ENCODE measurements around the gene USP49. TPM values are rescaled to one million over a fixed set of nuclear protein-coding genes. Genes with fewer than 3 reads are reported as not detected.

Gene USP49
- total and polyA plus RNA-seq, 2 of the 13 experiments (the other 11 are each of a cell fraction or from before 2014, with no cell fraction given) = 2.9 to 4.3 TPM

DNA sequence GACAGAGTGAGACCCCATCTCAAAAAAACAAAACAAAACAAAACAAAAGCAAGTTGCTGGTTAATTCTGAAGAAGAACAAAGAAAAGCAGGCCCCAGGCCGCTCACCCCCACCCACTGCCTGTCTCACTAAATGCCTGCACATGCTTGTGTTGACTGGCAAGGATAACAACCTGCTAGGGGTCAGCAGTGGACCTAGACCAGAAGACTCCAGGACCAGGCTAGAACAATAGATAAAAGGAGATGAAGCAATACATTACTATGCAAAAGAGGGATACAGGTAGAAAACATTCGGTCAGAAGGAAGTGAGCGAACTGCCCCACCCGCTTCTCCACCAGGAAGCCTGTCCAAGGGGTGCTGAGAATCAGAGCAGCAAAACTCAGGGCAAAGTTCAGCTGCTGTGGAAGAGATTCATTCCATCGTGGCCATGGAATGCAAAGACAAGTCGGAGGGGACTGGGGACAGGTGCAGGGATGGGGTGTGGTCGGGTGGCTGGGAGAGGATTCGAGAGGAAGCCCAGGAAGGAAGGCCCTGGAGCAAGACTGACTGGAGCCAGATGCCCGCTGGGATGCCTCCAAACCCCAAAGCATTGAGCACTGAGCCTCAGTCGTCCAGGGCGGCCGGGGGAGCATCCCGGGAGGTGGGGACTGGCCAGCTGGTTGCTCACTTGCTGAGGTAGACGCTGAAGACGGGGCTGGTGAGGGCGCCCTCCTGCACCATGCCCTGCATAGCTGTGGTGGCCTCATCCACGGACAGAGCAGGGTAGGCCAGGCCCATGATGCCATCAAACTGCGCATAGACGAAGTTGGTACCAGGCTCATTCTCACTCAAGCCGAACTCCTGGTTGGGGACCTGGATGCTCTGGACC lies 153.3 kb downstream of the USP49 start (continued):
- TF ChIP-seq EP300 (IDR thresholded peaks at IDR 0.05; ENCODE audit: low read depth in 2 of 2, low read length in 2 of 2) = peak; percentile 64; a peak in 3 of 4 replicates
- TF ChIP-seq EP300 (CRISPR knock-in tag; IDR thresholded peaks at IDR 0.05; ENCODE audit: borderline replicate concordance) = peak; percentile 78; the same call in 1 of the 2 replicates
- peak; percentile 97 for TF ChIP-seq ELF3 (CRISPR knock-in tag; IDR thresholded peaks at IDR 0.05)
- TF ChIP-seq RAD51 (IDR thresholded peaks at IDR 0.05; ENCODE audit: borderline replicate concordance) = no peak
- TF ChIP-seq ZNF775 (CRISPR knock-in tag; IDR thresholded peaks at IDR 0.05; ENCODE audit: borderline replicate concordance) = no peak
- no peak for TF ChIP-seq ZNF672 (CRISPR knock-in tag; IDR thresholded peaks at IDR 0.05)
- no peak for TF ChIP-seq ZZZ3 (CRISPR knock-in tag; IDR thresholded peaks at IDR 0.05; ENCODE audit: borderline replicate concordance)
- TF ChIP-seq TAF1 (CRISPR knock-in tag; IDR thresholded peaks at IDR 0.05) = 0 out of 2 replicates have a peak, but pooled peaks have one; percentile 19
- TF ChIP-seq TBX3 (IDR thresholded peaks at IDR 0.05; ENCODE audit: borderline replicate concordance) = no peak
- TF ChIP-seq, protein P1, sequence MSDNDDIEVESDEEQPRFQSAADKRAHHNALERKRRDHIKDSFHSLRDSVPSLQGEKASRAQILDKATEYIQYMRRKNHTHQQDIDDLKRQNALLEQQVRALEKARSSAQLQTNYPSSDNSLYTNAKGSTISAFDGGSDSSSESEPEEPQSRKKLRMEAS (IDR thresholded peaks at IDR 0.05) = peak; percentile 56
- no peak for TF ChIP-seq KMT2B (CRISPR knock-in tag; IDR thresholded peaks at IDR 0.05)
- TF ChIP-seq, protein P2, sequence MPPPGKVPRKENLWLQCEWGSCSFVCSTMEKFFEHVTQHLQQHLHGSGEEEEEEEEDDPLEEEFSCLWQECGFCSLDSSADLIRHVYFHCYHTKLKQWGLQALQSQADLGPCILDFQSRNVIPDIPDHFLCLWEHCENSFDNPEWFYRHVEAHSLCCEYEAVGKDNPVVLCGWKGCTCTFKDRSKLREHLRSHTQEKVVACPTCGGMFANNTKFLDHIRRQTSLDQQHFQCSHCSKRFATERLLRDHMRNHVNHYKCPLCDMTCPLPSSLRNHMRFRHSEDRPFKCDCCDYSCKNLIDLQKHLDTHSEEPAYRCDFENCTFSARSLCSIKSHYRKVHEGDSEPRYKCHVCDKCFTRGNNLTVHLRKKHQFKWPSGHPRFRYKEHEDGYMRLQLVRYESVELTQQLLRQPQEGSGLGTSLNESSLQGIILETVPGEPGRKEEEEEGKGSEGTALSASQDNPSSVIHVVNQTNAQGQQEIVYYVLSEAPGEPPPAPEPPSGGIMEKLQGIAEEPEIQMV (CRISPR knock-in tag; IDR thresholded peaks at IDR 0.05; ENCODE audit: low read depth) = no peak
- no peak; the same call in 1 of the 2 replicates for TF ChIP-seq KLF6 (CRISPR knock-in tag; IDR thresholded peaks at IDR 0.05)
- no peak for TF ChIP-seq MEIS2 (CRISPR knock-in tag; IDR thresholded peaks at IDR 0.05)
- peak; percentile 59; the same call in 1 of the 2 replicates for TF ChIP-seq ELF1 (CRISPR knock-in tag; IDR thresholded peaks at IDR 0.05)
- TF ChIP-seq FOXO1 (CRISPR knock-in tag; IDR thresholded peaks at IDR 0.05) = peak; percentile 61
- TF ChIP-seq HMG20B (CRISPR knock-in tag; conservative IDR thresholded peaks at IDR 0.05) = peak; percentile 97
- TF ChIP-seq ZNF101 (CRISPR knock-in tag; IDR thresholded peaks at IDR 0.05; ENCODE audit: borderline replicate concordance, low read depth) = no peak
- peak; percentile 69; the same call in 1 of the 2 replicates for TF ChIP-seq ZBTB7B (CRISPR knock-in tag; IDR thresholded peaks at IDR 0.05)
- no peak for TF ChIP-seq HCFC1 (IDR thresholded peaks at IDR 0.05; ENCODE audit: low read depth, low read length)
- TF ChIP-seq KDM6A (CRISPR knock-in tag; IDR thresholded peaks at IDR 0.05; ENCODE audit: low read depth) = peak; percentile 50
- TF ChIP-seq, protein P3, sequence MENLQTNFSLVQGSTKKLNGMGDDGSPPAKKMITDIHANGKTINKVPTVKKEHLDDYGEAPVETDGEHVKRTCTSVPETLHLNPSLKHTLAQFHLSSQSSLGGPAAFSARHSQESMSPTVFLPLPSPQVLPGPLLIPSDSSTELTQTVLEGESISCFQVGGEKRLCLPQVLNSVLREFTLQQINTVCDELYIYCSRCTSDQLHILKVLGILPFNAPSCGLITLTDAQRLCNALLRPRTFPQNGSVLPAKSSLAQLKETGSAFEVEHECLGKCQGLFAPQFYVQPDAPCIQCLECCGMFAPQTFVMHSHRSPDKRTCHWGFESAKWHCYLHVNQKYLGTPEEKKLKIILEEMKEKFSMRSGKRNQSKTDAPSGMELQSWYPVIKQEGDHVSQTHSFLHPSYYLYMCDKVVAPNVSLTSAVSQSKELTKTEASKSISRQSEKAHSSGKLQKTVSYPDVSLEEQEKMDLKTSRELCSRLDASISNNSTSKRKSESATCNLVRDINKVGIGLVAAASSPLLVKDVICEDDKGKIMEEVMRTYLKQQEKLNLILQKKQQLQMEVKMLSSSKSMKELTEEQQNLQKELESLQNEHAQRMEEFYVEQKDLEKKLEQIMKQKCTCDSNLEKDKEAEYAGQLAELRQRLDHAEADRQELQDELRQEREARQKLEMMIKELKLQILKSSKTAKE (CRISPR knock-in tag; IDR thresholded peaks at IDR 0.05; ENCODE audit: borderline replicate concordance) = peak; percentile 6; the same call in 1 of the 2 replicates
- TF ChIP-seq, protein P4, sequence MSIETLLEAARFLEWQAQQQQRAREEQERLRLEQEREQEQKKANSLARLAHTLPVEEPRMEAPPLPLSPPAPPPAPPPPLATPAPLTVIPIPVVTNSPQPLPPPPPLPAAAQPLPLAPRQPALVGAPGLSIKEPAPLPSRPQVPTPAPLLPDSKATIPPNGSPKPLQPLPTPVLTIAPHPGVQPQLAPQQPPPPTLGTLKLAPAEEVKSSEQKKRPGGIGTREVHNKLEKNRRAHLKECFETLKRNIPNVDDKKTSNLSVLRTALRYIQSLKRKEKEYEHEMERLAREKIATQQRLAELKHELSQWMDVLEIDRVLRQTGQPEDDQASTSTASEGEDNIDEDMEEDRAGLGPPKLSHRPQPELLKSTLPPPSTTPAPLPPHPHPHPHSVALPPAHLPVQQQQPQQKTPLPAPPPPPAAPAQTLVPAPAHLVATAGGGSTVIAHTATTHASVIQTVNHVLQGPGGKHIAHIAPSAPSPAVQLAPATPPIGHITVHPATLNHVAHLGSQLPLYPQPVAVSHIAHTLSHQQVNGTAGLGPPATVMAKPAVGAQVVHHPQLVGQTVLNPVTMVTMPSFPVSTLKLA (IDR thresholded peaks at IDR 0.05) = no peak
- TF ChIP-seq ZNF12 (CRISPR knock-in tag; IDR thresholded peaks at IDR 0.05) = 0 out of 2 replicates have a peak, but pooled peaks have one; percentile 51
- TF ChIP-seq, protein P5, sequence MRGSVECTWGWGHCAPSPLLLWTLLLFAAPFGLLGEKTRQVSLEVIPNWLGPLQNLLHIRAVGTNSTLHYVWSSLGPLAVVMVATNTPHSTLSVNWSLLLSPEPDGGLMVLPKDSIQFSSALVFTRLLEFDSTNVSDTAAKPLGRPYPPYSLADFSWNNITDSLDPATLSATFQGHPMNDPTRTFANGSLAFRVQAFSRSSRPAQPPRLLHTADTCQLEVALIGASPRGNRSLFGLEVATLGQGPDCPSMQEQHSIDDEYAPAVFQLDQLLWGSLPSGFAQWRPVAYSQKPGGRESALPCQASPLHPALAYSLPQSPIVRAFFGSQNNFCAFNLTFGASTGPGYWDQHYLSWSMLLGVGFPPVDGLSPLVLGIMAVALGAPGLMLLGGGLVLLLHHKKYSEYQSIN (CRISPR knock-in tag; IDR thresholded peaks at IDR 0.05; ENCODE audit: borderline replicate concordance) = no peak
